SU-DHL-6 (cell line): ENCODE data around the gene CD247.
"Not testable (repeated sequence)": the region's sequence is repeated elsewhere in the genome, so short reads cannot be mapped to it uniquely, and the experiment has no call there.

ENCODE experiments used
- H2AFZ ChIP-seq: fragments of 200-600 bp; sonication (generic); 2 replicates; pipeline ENCODE4 v1.6.1; 2014; ENCODE audit warnings: low read depth, mild to moderate bottlenecking, moderate library complexity, mixed read lengths, antibody characterized with exemption, low read length; ENCODE audit not compliant: severe bottlenecking
- H3F3A ChIP-seq: fragments of 200-600 bp; shearing (Covaris generic); 2 replicates; pipeline ENCODE4 v1.6.0; 2016; ENCODE audit warnings: antibody characterized with exemption, mild to moderate bottlenecking; ENCODE audit not compliant: insufficient read depth
- H3K27ac ChIP-seq: fragments of 200-600 bp; sonication (generic); 2 replicates; pipeline ENCODE4 v1.5.1; 2016; ENCODE audit warnings: low read depth, mild to moderate bottlenecking, low read length, moderate library complexity, mixed read lengths
- H3K27me3 ChIP-seq: fragments of 200-600 bp; sonication (generic), shearing (Covaris generic); 2 replicates; pipeline ENCODE4 v1.6.0; 2014; ENCODE audit warnings: mild to moderate bottlenecking, low read length
- H3K36me3 ChIP-seq: fragments of 200-600 bp; sonication (generic); 2 replicates; pipeline ENCODE4 v1.6.1; 2014; ENCODE audit warnings: mild to moderate bottlenecking, low read length, mixed read lengths
- H3K4me2 ChIP-seq: fragments of 300-600, 200-600 bp; shearing (Covaris generic), sonication (generic); 2 replicates; pipeline ENCODE4 v1.6.0; 2014; ENCODE audit warnings: low read length, low read depth, mild to moderate bottlenecking; ENCODE audit not compliant: poor library complexity, severe bottlenecking
- H3K4me3 ChIP-seq: fragments of 200-600 bp; sonication (generic); 2 replicates; pipeline ENCODE4 v1.5.1; 2014; ENCODE audit warnings: antibody characterized with exemption, low read length, mild to moderate bottlenecking, mixed read lengths; ENCODE audit not compliant: insufficient read depth, poor library complexity, severe bottlenecking
- H3K79me2 ChIP-seq: fragments of 200-600 bp; sonication (generic); 2 replicates; pipeline ENCODE4 v1.6.1; 2014; ENCODE audit warnings: mild to moderate bottlenecking, low read length, moderate library complexity; ENCODE audit not compliant: insufficient read depth
- H3K9ac ChIP-seq: fragments of 200-600 bp; sonication (generic); 2 replicates; pipeline ENCODE4 v1.7.0; 2014; ENCODE audit warnings: mild to moderate bottlenecking, low read length
- H3K9me2 ChIP-seq: fragments of 200-600 bp; sonication (generic); replicated peaks from 2 replicates; pipeline ENCODE4 v1.6.1; 2014; ENCODE audit warnings: low read length; ENCODE audit not compliant: insufficient read depth
- H3K9me3 ChIP-seq: fragments of 200-600 bp; sonication (generic); 2 replicates; pipeline ENCODE4 v1.6.1; 2014; ENCODE audit warnings: low read length, mixed read lengths; ENCODE audit not compliant: insufficient read depth
- H4K20me1 ChIP-seq: fragments of 200-600 bp; sonication (generic); 2 replicates; pipeline ENCODE4 v1.6.1; 2014; ENCODE audit warnings: low read depth, mild to moderate bottlenecking, antibody characterized with exemption, low read length, moderate library complexity, mixed read lengths
- CTCF ChIP-seq: fragments of 200-600 bp; sonication (generic); IDR thresholded peaks from one replicate; pipeline ENCODE4 v1.5.1; 2017; ENCODE audit warnings: antibody characterized with exemption, mild to moderate bottlenecking, low read length, moderate library complexity; ENCODE audit not compliant: insufficient read depth, poor library complexity, severe bottlenecking
- EZH2phosphoT487 ChIP-seq: fragments of 200-600 bp; sonication (generic), shearing (Covaris generic); conservative IDR thresholded peaks from 2 replicates; pipeline ENCODE4 v1.6.1; 2018; ENCODE audit warnings: mild to moderate bottlenecking, antibody characterized with exemption, low read length, moderate library complexity, mixed read lengths

The CD247 gene

GRCh38 chr1:167562702-167563101, 44.4 kb upstream of the CD247 start:
- no peak overlapping the region for H3K27ac ChIP-seq
- no peak overlapping the region for H3K9ac ChIP-seq
- no peaks in the 10 kb centered on the region for H3K79me2 ChIP-seq
- no peaks in the 10 kb centered on the region for H3K36me3 ChIP-seq
- no peaks in the 10 kb centered on the region for H3F3A ChIP-seq
- H3K9me3 ChIP-seq = no peaks in the 10 kb centered on the region
- H3K27me3 ChIP-seq = no peaks in the 10 kb centered on the region
- no peaks in the 10 kb centered on the region for H3K9me2 ChIP-seq
- no peak overlapping the region for H2AFZ ChIP-seq
- no peak overlapping the region for H3K4me2 ChIP-seq
- TF ChIP-seq CTCF (no peak), EZH2phosphoT487 (no peak)
- H4K20me1 ChIP-seq = no peaks in the 10 kb centered on the region
- no peak overlapping the region for H3K4me3 ChIP-seq

- no peak overlapping the region for H3K9ac ChIP-seq
- H3K9me3 ChIP-seq = no peaks in the 10 kb centered on the region
- no peak overlapping the region for H3K4me3 ChIP-seq
- no peak overlapping the region for H3K27ac ChIP-seq
- no peak for TF ChIP-seq CTCF
- no peak for TF ChIP-seq EZH2phosphoT487
- H4K20me1 ChIP-seq = no peaks in the 10 kb centered on the region
- no peak overlapping the region for H3K4me2 ChIP-seq
- H2AFZ ChIP-seq = no peak overlapping the region
- no peaks in the 10 kb centered on the region for H3K9me2 ChIP-seq
- H3K27me3 ChIP-seq = no peaks in the 10 kb centered on the region
- H3K79me2 ChIP-seq = no peaks in the 10 kb centered on the region
- no peaks in the 10 kb centered on the region for H3K36me3 ChIP-seq
- H3F3A ChIP-seq = no peaks in the 10 kb centered on the region
These were observed 43.4 kb upstream of the CD247 start for GRCh38 chr1:167561753-167562152.

GRCh38 chr1:167555971-167556714, 37.8 kb upstream of the CD247 start:
- no peaks in the 10 kb centered on the region for H3K79me2 ChIP-seq
- H2AFZ ChIP-seq = no peak overlapping the region
- no peak overlapping the region for H3K9ac ChIP-seq
- H3K27me3 ChIP-seq = no peaks in the 10 kb centered on the region
- H3K9me2 ChIP-seq = no peaks in the 10 kb centered on the region
- no peaks in the 10 kb centered on the region for H3K36me3 ChIP-seq
- H3K9me3 ChIP-seq = no peaks in the 10 kb centered on the region
- no peak overlapping the region for H3K4me3 ChIP-seq
- TF ChIP-seq CTCF = peak; percentile 85
- TF ChIP-seq EZH2phosphoT487 = no peak
- no peak overlapping the region for H3K27ac ChIP-seq
- H3F3A ChIP-seq = peaks cover 4% of the 10 kb centered on the region; the same call in 1 of the 2 replicates
- no peak overlapping the region for H3K4me2 ChIP-seq
- no peaks in the 10 kb centered on the region for H4K20me1 ChIP-seq

GRCh38 chr1:167555072-167555471, 36.7 kb upstream of the CD247 start:
- not testable (repeated sequence) for H3K9ac ChIP-seq, H3K4me3 ChIP-seq, H3K36me3 ChIP-seq, H3K27ac ChIP-seq, H3K4me2 ChIP-seq, H4K20me1 ChIP-seq, H2AFZ ChIP-seq, H3F3A ChIP-seq, H3K27me3 ChIP-seq, H3K9me2 ChIP-seq, H3K79me2 ChIP-seq, H3K9me3 ChIP-seq
